HepG2 (cell line): ENCODE results near the gene SLC27A3.

Experiments
- CREB1 ChIP-seq, 2 experiments: fragments of 450-650 bp in 1 of 2; IDR thresholded peaks; 2 replicates each; pipeline ENCODE4 v1.6.1; 2016 to 2017; ENCODE audit warnings: control low read depth in 1 of 2, mild to moderate bottlenecking in 1 of 2, missing compliant biosample characterization in 1 of 2, missing genetic modification characterization in 1 of 2
- HOXA3 ChIP-seq: sonication (generic); formaldehyde crosslinking; IDR thresholded peaks from 2 replicates; pipeline ENCODE4 v1.5.0; 2020; ENCODE audit warnings: missing genetic modification reagents
- POLR2A ChIP-seq, 2 experiments: IDR thresholded peaks; 2 replicates each; pipeline ENCODE4 v1.6.1; 2011; ENCODE audit warnings: low read depth in 2 of 2, low read length in 2 of 2, mild to moderate bottlenecking in 1 of 2, moderate library complexity in 1 of 2; ENCODE audit not compliant: insufficient read depth in 1 of 2
- TAF1 ChIP-seq: sonication (generic); formaldehyde crosslinking; IDR thresholded peaks from 2 replicates; pipeline ENCODE4 v1.4.0; 2020; ENCODE audit warnings: missing genetic modification reagents
- ZBTB21 ChIP-seq: sonication (generic); formaldehyde crosslinking; IDR thresholded peaks from 2 replicates; pipeline ENCODE4 v1.4.0; 2020; ENCODE audit warnings: missing genetic modification reagents
- ZFP36L2 ChIP-seq: sonication (generic); formaldehyde crosslinking; IDR thresholded peaks from 2 replicates; pipeline ENCODE4 v1.4.0; 2020; ENCODE audit warnings: missing genetic modification reagents
- ZFX ChIP-seq: sonication (generic); formaldehyde crosslinking; IDR thresholded peaks from 2 replicates; pipeline ENCODE4 v1.4.0; 2020; ENCODE audit warnings: mild to moderate bottlenecking, low read depth, missing genetic modification reagents, moderate library complexity
- ZNF34 ChIP-seq: sonication (generic); formaldehyde crosslinking; IDR thresholded peaks from 2 replicates; pipeline ENCODE4 v1.4.0; 2020; ENCODE audit warnings: mild to moderate bottlenecking, missing genetic modification reagents, borderline replicate concordance

- TF ChIP-seq TAF1 (no peak), ZNF34 (CRISPR knock-in tag) (no peak), ZFP36L2 (CRISPR knock-in tag) (no peak), POLR2A (IDR thresholded peaks at IDR 0.05; ENCODE audit: insufficient read depth in 1 of 2, low read depth in 2 of 2, low read length in 2 of 2) (no peak), HOXA3 (no peak), ZFX (CRISPR knock-in tag) (no peak), CREB1 (IDR thresholded peaks at IDR 0.05) (no peak), CREB1 (CRISPR knock-in tag; IDR thresholded peaks at IDR 0.05) (no peak), ZBTB21 (CRISPR knock-in tag) (no peak)
Measured at GRCh38 chr1:153778824-153779519, 3.8 kb downstream of the SLC27A3 start.
